Vagina (tissue), 2 donors: ENCODE data around the gene SLC6A16.

Experiments used
- CTCF ChIP-seq, 3 experiments: fragments of 450-650 bp in 2 of 3; fragments of 200-600 bp in 1 of 3; sonication (generic) in 1 of 3; IDR thresholded peaks; one replicate each; pipeline ENCODE4 v1.5.1; 2017 to 2019; ENCODE audit warnings: antibody characterized with exemption in 3 of 3, mild to moderate bottlenecking in 2 of 3, moderate library complexity in 2 of 3
- POLR2A ChIP-seq, 2 donors: fragments of 450-650 bp; IDR thresholded peaks; one replicate each; pipeline ENCODE4 v1.6.1; 2017; ENCODE audit warnings: antibody characterized with exemption in 2 of 2, mild to moderate bottlenecking in 2 of 2, moderate library complexity in 2 of 2
- POLR2AphosphoS5 ChIP-seq, 2 donors: sonication (generic); formaldehyde crosslinking; IDR thresholded peaks; one replicate each; pipeline ENCODE4 v1.9.0; 2017; ENCODE audit warnings: antibody characterized with exemption in 2 of 2, mild to moderate bottlenecking in 2 of 2, low read depth in 1 of 2; ENCODE audit not compliant: insufficient read depth in 1 of 2

DNA sequence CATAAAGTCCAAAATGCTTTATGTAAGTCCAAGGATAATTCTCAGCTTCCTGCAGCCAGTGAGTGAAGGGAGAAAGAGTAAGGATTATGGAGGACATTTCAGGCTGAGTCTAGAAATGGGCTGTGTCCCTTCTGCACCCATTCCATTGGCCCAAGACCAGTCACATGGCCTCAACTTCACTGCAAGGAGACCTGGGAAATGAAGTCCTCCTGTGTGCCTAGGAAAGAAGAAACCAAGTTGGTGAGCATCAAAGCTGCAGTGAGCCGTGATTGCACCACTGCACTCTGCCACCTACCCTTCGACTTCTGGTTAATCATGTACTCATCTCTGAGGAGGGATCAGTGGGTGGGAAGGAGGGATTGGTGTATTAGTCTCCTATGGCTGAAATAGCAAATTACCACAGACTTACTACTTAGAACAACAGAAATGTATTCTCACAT is 6.6 kb upstream of the SLC6A16 start:
- TF ChIP-seq POLR2AphosphoS5 (IDR thresholded peaks at IDR 0.05; ENCODE audit: insufficient read depth in 1 of 2, low read depth in 1 of 2) (peak in 1 of 2 donors; percentile 22), CTCF (IDR thresholded peaks at IDR 0.05) (no peak), POLR2A (IDR thresholded peaks at IDR 0.05) (no peak)
